HepG2 (cell line): ENCODE measurements around the gene PSME3IP1. TPM values are rescaled to one million over a fixed set of nuclear protein-coding genes. Genes with fewer than 3 reads are reported as not detected.
A peak's percentile ranks its signal among the peaks of the same experiment; 100 is the strongest.

ENCODE experiments used
- ASH2L ChIP-seq: fragments of 300-600, 200-600 bp; sonication (generic); IDR thresholded peaks from 2 replicates; pipeline ENCODE4 v1.7.0; 2017; ENCODE audit warnings: low read depth, mild to moderate bottlenecking, moderate library complexity, mixed read lengths, low read length; ENCODE audit not compliant: insufficient read length
- CHCHD3 ChIP-seq: sonication (generic); formaldehyde crosslinking; IDR thresholded peaks from 2 replicates; pipeline ENCODE4 v1.8.0; 2022; ENCODE audit warnings: mild to moderate bottlenecking, missing genetic modification reagents, moderate library complexity
- HDAC6 ChIP-seq: fragments of 200-600 bp; sonication (generic); IDR thresholded peaks from 2 replicates; pipeline ENCODE4 v1.7.0; 2017; ENCODE audit warnings: mild to moderate bottlenecking, antibody characterized with exemption, low read length, low read depth
- HNF4A ChIP-seq: sonication (generic); formaldehyde crosslinking; IDR thresholded peaks from 2 replicates; pipeline ENCODE4 v1.4.0; 2020; ENCODE audit warnings: missing genetic modification reagents
- JUN ChIP-seq: sonication (generic); formaldehyde crosslinking; IDR thresholded peaks from 2 replicates; pipeline ENCODE4 v1.4.0; 2020; ENCODE audit warnings: mild to moderate bottlenecking, missing genetic modification reagents
- JUND ChIP-seq: sonication (generic); formaldehyde crosslinking; IDR thresholded peaks from 2 replicates; pipeline ENCODE4 v1.8.0; 2022; ENCODE audit warnings: mild to moderate bottlenecking, missing genetic modification reagents
- KMT2A ChIP-seq: sonication (generic); formaldehyde crosslinking; IDR thresholded peaks from 2 replicates; pipeline ENCODE4 v1.4.0; 2020; ENCODE audit warnings: missing genetic modification reagents
- SP5 ChIP-seq: IDR thresholded peaks from 2 replicates; pipeline ENCODE4 v1.6.1; 2016; ENCODE audit warnings: low read depth, borderline replicate concordance
- XBP1 ChIP-seq: sonication (generic); formaldehyde crosslinking; IDR thresholded peaks from 2 replicates; pipeline ENCODE4 v1.5.0; 2020; ENCODE audit warnings: missing genetic modification reagents
- YY1 ChIP-seq: IDR thresholded peaks from 2 replicates; pipeline ENCODE4 v1.6.1; 2011; ENCODE audit warnings: low read length, low read depth, moderate library complexity, mild to moderate bottlenecking; ENCODE audit not compliant: insufficient read depth, insufficient replicate concordance
- ZBTB14 ChIP-seq: sonication (generic); formaldehyde crosslinking; IDR thresholded peaks from 2 replicates; pipeline ENCODE4 v1.4.0; 2020; ENCODE audit warnings: missing genetic modification reagents
- ZBTB7B ChIP-seq: sonication (generic); formaldehyde crosslinking; IDR thresholded peaks from 2 replicates; pipeline ENCODE4 v1.4.0; 2020; ENCODE audit warnings: missing genetic modification reagents
- ZFAT ChIP-seq: sonication (generic); formaldehyde crosslinking; conservative IDR thresholded peaks from 2 replicates; pipeline ENCODE4 v1.8.1; 2023; ENCODE audit warnings: missing genetic modification reagents, inconsistent platforms
- ZNF124 ChIP-seq: sonication (generic); formaldehyde crosslinking; IDR thresholded peaks from 2 replicates; pipeline ENCODE4 v1.4.0; 2020; ENCODE audit warnings: missing genetic modification reagents
- ZNF280B ChIP-seq: sonication (generic); formaldehyde crosslinking; IDR thresholded peaks from 2 replicates; pipeline ENCODE4 v1.5.0; 2020; ENCODE audit warnings: missing genetic modification reagents, mild to moderate bottlenecking, borderline replicate concordance
- ZNF556 ChIP-seq: sonication (generic); formaldehyde crosslinking; IDR thresholded peaks from 2 replicates; pipeline ENCODE4 v1.4.0; 2020; ENCODE audit warnings: mild to moderate bottlenecking, missing genetic modification reagents, borderline replicate concordance
- ZSCAN20 ChIP-seq: sonication (generic); formaldehyde crosslinking; IDR thresholded peaks from 2 replicates; pipeline ENCODE4 v1.4.0; 2020; ENCODE audit warnings: missing genetic modification reagents, mild to moderate bottlenecking, borderline replicate concordance
- polyA plus RNA-seq, 8 experiments: library from polyadenylated mRNA; depleted of rRNA in 3 of 8; stranded (reverse) in 7 of 8; unstranded in 1 of 8; fragments of >200 nt; fragmentation: Illumina TruSeq in 4 of 8; extraction: Trizol in 4 of 8; gene quantifications; 2 replicates each; pipeline versions ENCODE4 v1.2.1 to v1.2.3, GENCODE V29; 2011 to 2016; ENCODE audit warnings: low read depth in 4 of 8, missing spikeins in 1 of 8, mixed read lengths in 1 of 8; ENCODE audit not compliant: insufficient read depth in 1 of 8
- total RNA-seq, 5 experiments: library from RNA; depleted of rRNA; stranded (reverse); fragments of >200 nt; fragmentation: Illumina TruSeq; extraction: Trizol; gene quantifications; 2 replicates each; pipeline ENCODE4 v1.2.3, GENCODE V29; 2016; ENCODE audit warnings: low read depth in 1 of 5
- TF ChIP-seq, protein P1 (sequence below): sonication (generic); formaldehyde crosslinking; IDR thresholded peaks from 2 replicates; pipeline ENCODE4 v1.4.0; 2020; ENCODE audit warnings: low read depth, mild to moderate bottlenecking, missing genetic modification reagents
- TF ChIP-seq, protein P2 (sequence below): sonication (generic); formaldehyde crosslinking; IDR thresholded peaks from 2 replicates; pipeline ENCODE4 v1.8.0; 2022; ENCODE audit warnings: mild to moderate bottlenecking, missing genetic modification reagents, moderate library complexity
- TF ChIP-seq, protein P3 (sequence below): sonication (generic); formaldehyde crosslinking; IDR thresholded peaks from 2 replicates; pipeline ENCODE4 v1.4.0; 2020; ENCODE audit warnings: missing genetic modification reagents

The PSME3IP1 gene
- total and polyA plus RNA-seq, 2 of the 13 experiments (the other 11 are each of a cell fraction or from before 2014, with no cell fraction given), result 90.8 to 99.8 TPM

- TF ChIP-seq, protein P1, sequence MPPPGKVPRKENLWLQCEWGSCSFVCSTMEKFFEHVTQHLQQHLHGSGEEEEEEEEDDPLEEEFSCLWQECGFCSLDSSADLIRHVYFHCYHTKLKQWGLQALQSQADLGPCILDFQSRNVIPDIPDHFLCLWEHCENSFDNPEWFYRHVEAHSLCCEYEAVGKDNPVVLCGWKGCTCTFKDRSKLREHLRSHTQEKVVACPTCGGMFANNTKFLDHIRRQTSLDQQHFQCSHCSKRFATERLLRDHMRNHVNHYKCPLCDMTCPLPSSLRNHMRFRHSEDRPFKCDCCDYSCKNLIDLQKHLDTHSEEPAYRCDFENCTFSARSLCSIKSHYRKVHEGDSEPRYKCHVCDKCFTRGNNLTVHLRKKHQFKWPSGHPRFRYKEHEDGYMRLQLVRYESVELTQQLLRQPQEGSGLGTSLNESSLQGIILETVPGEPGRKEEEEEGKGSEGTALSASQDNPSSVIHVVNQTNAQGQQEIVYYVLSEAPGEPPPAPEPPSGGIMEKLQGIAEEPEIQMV, result peak; percentile 83
- TF ChIP-seq ZFAT (CRISPR knock-in tag) (no peak), ZNF556 (CRISPR knock-in tag) (peak; percentile 55; the same call in 1 of the 2 replicates), ASH2L (peak; percentile 80), HDAC6 (no peak), ZBTB14 (CRISPR knock-in tag) (no peak), YY1 (peak; percentile 96), SP5 (peak; percentile 58; the same call in 1 of the 2 replicates), JUN (CRISPR knock-in tag) (no peak), XBP1 (CRISPR knock-in tag) (no peak), JUND (no peak), ZBTB7B (peak; percentile 47; the same call in 1 of the 2 replicates), ZNF124 (no peak; the same call in none of the 2 replicates), KMT2A (peak; percentile 71; the same call in 1 of the 2 replicates), CHCHD3 (CRISPR knock-in tag) (no peak), ZNF280B (CRISPR knock-in tag) (peak; percentile 95), HNF4A (CRISPR knock-in tag) (no peak), ZSCAN20 (CRISPR knock-in tag) (no peak)
- TF ChIP-seq, protein P2, sequence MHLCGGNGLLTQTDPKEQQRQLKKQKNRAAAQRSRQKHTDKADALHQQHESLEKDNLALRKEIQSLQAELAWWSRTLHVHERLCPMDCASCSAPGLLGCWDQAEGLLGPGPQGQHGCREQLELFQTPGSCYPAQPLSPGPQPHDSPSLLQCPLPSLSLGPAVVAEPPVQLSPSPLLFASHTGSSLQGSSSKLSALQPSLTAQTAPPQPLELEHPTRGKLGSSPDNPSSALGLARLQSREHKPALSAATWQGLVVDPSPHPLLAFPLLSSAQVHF, result no peak; the same call in 1 of the 2 replicates
- TF ChIP-seq, protein P3, sequence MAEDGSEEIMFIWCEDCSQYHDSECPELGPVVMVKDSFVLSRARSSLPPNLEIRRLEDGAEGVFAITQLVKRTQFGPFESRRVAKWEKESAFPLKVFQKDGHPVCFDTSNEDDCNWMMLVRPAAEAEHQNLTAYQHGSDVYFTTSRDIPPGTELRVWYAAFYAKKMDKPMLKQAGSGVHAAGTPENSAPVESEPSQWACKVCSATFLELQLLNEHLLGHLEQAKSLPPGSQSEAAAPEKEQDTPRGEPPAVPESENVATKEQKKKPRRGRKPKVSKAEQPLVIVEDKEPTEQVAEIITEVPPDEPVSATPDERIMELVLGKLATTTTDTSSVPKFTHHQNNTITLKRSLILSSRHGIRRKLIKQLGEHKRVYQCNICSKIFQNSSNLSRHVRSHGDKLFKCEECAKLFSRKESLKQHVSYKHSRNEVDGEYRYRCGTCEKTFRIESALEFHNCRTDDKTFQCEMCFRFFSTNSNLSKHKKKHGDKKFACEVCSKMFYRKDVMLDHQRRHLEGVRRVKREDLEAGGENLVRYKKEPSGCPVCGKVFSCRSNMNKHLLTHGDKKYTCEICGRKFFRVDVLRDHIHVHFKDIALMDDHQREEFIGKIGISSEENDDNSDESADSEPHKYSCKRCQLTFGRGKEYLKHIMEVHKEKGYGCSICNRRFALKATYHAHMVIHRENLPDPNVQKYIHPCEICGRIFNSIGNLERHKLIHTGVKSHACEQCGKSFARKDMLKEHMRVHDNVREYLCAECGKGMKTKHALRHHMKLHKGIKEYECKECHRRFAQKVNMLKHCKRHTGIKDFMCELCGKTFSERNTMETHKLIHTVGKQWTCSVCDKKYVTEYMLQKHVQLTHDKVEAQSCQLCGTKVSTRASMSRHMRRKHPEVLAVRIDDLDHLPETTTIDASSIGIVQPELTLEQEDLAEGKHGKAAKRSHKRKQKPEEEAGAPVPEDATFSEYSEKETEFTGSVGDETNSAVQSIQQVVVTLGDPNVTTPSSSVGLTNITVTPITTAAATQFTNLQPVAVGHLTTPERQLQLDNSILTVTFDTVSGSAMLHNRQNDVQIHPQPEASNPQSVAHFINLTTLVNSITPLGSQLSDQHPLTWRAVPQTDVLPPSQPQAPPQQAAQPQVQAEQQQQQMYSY (CRISPR knock-in tag), result no peak
These were observed at the start of gene PSME3IP1, which contains the start of gene RSPRY1 (continued) for GRCh38 chr16:57185945-57186871.
